Stimulated activated effector memory CD8-positive, alpha-beta T cell treated with anti-CD3 and anti-CD28 coated beads, Interleukin-12 subunit alpha, Interleukin-12 subunit beta, amount 100 ng/mL, for 72 hours (primary cell): ENCODE results near the gene INO80.
A peak's percentile ranks its signal among the peaks of the same experiment; 100 is the strongest.
"Not testable (repeated sequence)": the region's sequence is repeated elsewhere in the genome, so short reads cannot be mapped to it uniquely, and the experiment has no call there.

Experiments used
- ATAC-seq: fragments of 150-1000 bp; cut with Tn5 transposase; 2 replicates; pipeline ENCODE4 v1.10.0; 2021
- DNase-seq, 2 donors: peaks; one replicate each; pipeline ENCODE4 v3.0.0; 2021 to 2022; ENCODE audit warnings: low spot score in 2 of 2
- H3K27ac Mint-ChIP-seq: one replicate; pipeline ENCODE4 v1.8.0; 2022; ENCODE audit warnings: mild to moderate bottlenecking, mixed read lengths
- H3K36me3 Mint-ChIP-seq: one replicate; pipeline ENCODE4 v1.8.0; 2022; ENCODE audit warnings: mild to moderate bottlenecking, mixed read lengths
- H3K4me1 Mint-ChIP-seq: one replicate; pipeline ENCODE4 v1.8.0; 2022; ENCODE audit warnings: mixed read lengths
- H3K4me3 Mint-ChIP-seq: one replicate; pipeline ENCODE4 v1.8.0; 2022; ENCODE audit warnings: mild to moderate bottlenecking, mixed read lengths
- H3K9me3 Mint-ChIP-seq: one replicate; pipeline ENCODE4 v1.8.0; 2022; ENCODE audit warnings: mixed read lengths

The INO80 gene

GRCh38 chr15:40958723-40959122 lies 157.4 kb downstream of the INO80 start:
- Mint-ChIP-seq H3K27ac (peak overlapping the region; percentile 46), H3K4me3 (no peak overlapping the region), H3K9me3 (no peaks in the 10 kb centered on the region), H3K4me1 (peaks cover 37% of the 10 kb centered on the region), H3K36me3 (peaks cover 47% of the 10 kb centered on the region)
- no peak for ATAC-seq
- DNase-seq, result peak in 1 of 2 donors; percentile 51

- Mint-ChIP-seq H3K36me3 (peaks cover 52% of the 10 kb centered on the region), H3K9me3 (no peaks in the 10 kb centered on the region), H3K4me1 (peaks cover 37% of the 10 kb centered on the region), H3K27ac (peak overlapping the region; percentile 46), H3K4me3 (no peak overlapping the region)
- peak in 1 of 2 donors; percentile 52 for DNase-seq
- ATAC-seq, result no peak
These were observed 157.9 kb downstream of the INO80 start for GRCh38 chr15:40958146-40958545.

GRCh38 chr15:40957581-40958051 lies 158.5 kb downstream of the INO80 start:
- Mint-ChIP-seq H3K4me1 (peaks cover 41% of the 10 kb centered on the region), H3K9me3 (no peaks in the 10 kb centered on the region), H3K4me3 (no peak overlapping the region), H3K27ac (peak overlapping the region; percentile 46), H3K36me3 (peaks cover 58% of the 10 kb centered on the region)
- peak in 1 of 2 donors; percentile 50 for DNase-seq
- ATAC-seq, result no peak

GRCh38 chr15:40957041-40957555 lies 159.0 kb downstream of the INO80 start:
- Mint-ChIP-seq H3K4me1 (peaks cover 46% of the 10 kb centered on the region), H3K9me3 (no peaks in the 10 kb centered on the region), H3K36me3 (peaks cover 58% of the 10 kb centered on the region), H3K4me3 (no peak overlapping the region), H3K27ac (no peak overlapping the region)
- DNase-seq (peak in 1 of 2 donors; percentile 51), ATAC-seq (no peak)

- Mint-ChIP-seq H3K4me1 (peaks cover 52% of the 10 kb centered on the region), H3K4me3 (peak overlapping the region; percentile 85), H3K36me3 (peaks cover 58% of the 10 kb centered on the region), H3K27ac (peak overlapping the region; percentile 92), H3K9me3 (no peaks in the 10 kb centered on the region)
- DNase-seq (no peak), ATAC-seq (no peak)
These were observed 159.5 kb downstream of the INO80 start for GRCh38 chr15:40956541-40956982.

GRCh38 chr15:40955930-40956540 lies 160.0 kb downstream of the INO80 start:
- Mint-ChIP-seq H3K4me3 (peak overlapping the region; percentile 85), H3K27ac (peak overlapping the region; percentile 92), H3K36me3 (peaks cover 58% of the 10 kb centered on the region), H3K9me3 (no peaks in the 10 kb centered on the region), H3K4me1 (peaks cover 53% of the 10 kb centered on the region)
- DNase-seq (peak in 1 of 2 donors; percentile 46), ATAC-seq (no peak)

GRCh38 chr15:40955141-40955903 lies 160.8 kb downstream of the INO80 start:
- Mint-ChIP-seq H3K4me3 (peak overlapping the region; percentile 85), H3K4me1 (peaks cover 53% of the 10 kb centered on the region), H3K27ac (peak overlapping the region; percentile 92), H3K9me3 (no peaks in the 10 kb centered on the region), H3K36me3 (peaks cover 58% of the 10 kb centered on the region)
- ATAC-seq (no peak), DNase-seq (peak in 1 of 2 donors; percentile 52)

GRCh38 chr15:40954158-40954848 lies 161.8 kb downstream of the INO80 start:
- peak overlapping the region; percentile 85 for H3K4me3 Mint-ChIP-seq
- not testable (repeated sequence) for ATAC-seq, H3K9me3 Mint-ChIP-seq
- H3K4me1 Mint-ChIP-seq, result peaks cover 53% of the 10 kb centered on the region
- peak in 1 of 2 donors; percentile 59 for DNase-seq
- peak overlapping the region; percentile 92 for H3K27ac Mint-ChIP-seq
- H3K36me3 Mint-ChIP-seq, result peaks cover 52% of the 10 kb centered on the region

GRCh38 chr15:40953713-40954074 lies 162.4 kb downstream of the INO80 start:
- no peak for ATAC-seq
- peak overlapping the region; percentile 85 for H3K4me3 Mint-ChIP-seq
- DNase-seq, result no peak
- H3K36me3 Mint-ChIP-seq, result peaks cover 52% of the 10 kb centered on the region
- no peaks in the 10 kb centered on the region for H3K9me3 Mint-ChIP-seq
- H3K4me1 Mint-ChIP-seq, result peaks cover 51% of the 10 kb centered on the region
- H3K27ac Mint-ChIP-seq, result peak overlapping the region; percentile 92

GRCh38 chr15:40952901-40953712 lies 163.0 kb downstream of the INO80 start, which contains the start of gene CHAC1:
Gene CHAC1 (plus strand): TSS chr15:40953471. CDS start chr15:40953584, 113 bp downstream.
- Mint-ChIP-seq H3K27ac (peak within 1 kb of the TSS; percentile 92), H3K9me3 (no peaks in the 10 kb centered on the region)

GRCh38 chr15:40952301-40952900 lies 163.7 kb downstream of the INO80 start:
- Mint-ChIP-seq H3K4me1 (peaks cover 44% of the 10 kb centered on the region), H3K9me3 (no peaks in the 10 kb centered on the region), H3K4me3 (peak overlapping the region; percentile 85), H3K27ac (peak overlapping the region; percentile 92), H3K36me3 (peaks cover 49% of the 10 kb centered on the region)
- ATAC-seq (no peak), DNase-seq (peak in 1 of 2 donors; percentile 69)

More at GRCh38 chr15:40952901-40953712, 163.0 kb downstream of the INO80 start, which contains the start of gene CHAC1:
- H3K36me3 Mint-ChIP-seq, result peaks cover 52% of the 10 kb centered on the region
- ATAC-seq, result peak; percentile 95
- DNase-seq, result peak; percentile 88 to 98
- H3K4me3 Mint-ChIP-seq, result peak within 1 kb of the TSS; percentile 85
- H3K4me1 Mint-ChIP-seq, result peaks cover 45% of the 10 kb centered on the region

- no peaks in the 10 kb centered on the region for H3K9me3 Mint-ChIP-seq
- peaks cover 42% of the 10 kb centered on the region for H3K36me3 Mint-ChIP-seq
- peak overlapping the region; percentile 85 for H3K4me3 Mint-ChIP-seq
- DNase-seq, result no peak
- H3K27ac Mint-ChIP-seq, result peak overlapping the region; percentile 92
- ATAC-seq, result no peak
- peaks cover 44% of the 10 kb centered on the region for H3K4me1 Mint-ChIP-seq
These were observed 164.3 kb downstream of the INO80 start for GRCh38 chr15:40951764-40952163.

- Mint-ChIP-seq H3K4me3 (no peak overlapping the region), H3K4me1 (peaks cover 31% of the 10 kb centered on the region), H3K36me3 (peaks cover 22% of the 10 kb centered on the region), H3K27ac (no peak overlapping the region), H3K9me3 (no peaks in the 10 kb centered on the region)
- no peak for ATAC-seq
- no peak for DNase-seq
These were observed 166.3 kb downstream of the INO80 start for GRCh38 chr15:40949756-40950207.
